ENCODE measurements around the gene PSMD9. TPM values are rescaled to one million over a fixed set of nuclear protein-coding genes. Genes with fewer than 3 reads are reported as not detected.
"Not testable (repeated sequence)": the region's sequence is repeated elsewhere in the genome, so short reads cannot be mapped to it uniquely, and the experiment has no call there.

The PSMD9 gene
- total RNA-seq, 1 experiment from 2014 or later = 65.1 TPM

GRCh38 chr12:121873216-121873569, 15.4 kb upstream of the PSMD9 start:
- no peak for DNase-seq (ENCODE audit: low spot score)

DNA sequence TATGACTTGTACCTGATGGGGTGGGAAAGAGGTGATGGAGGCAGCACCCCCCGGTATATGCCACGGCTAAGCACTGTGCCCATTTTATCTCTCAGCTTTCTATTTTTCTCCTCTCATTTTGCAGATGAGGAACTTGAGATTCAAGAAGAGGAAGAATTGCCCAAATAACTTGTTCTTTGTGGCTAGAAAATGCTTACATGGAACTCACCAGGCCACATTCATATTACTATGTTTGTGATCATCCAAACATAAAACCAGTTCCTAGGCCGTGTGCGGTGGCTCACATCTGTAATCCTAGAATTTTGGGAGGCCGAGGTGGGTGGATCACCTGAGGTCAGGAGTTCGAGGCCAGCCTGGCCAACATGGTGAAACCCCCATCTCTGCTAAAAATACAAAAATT, 14.5 kb upstream of the PSMD9 start:
- no peak for DNase-seq (ENCODE audit: low spot score)

DNA sequence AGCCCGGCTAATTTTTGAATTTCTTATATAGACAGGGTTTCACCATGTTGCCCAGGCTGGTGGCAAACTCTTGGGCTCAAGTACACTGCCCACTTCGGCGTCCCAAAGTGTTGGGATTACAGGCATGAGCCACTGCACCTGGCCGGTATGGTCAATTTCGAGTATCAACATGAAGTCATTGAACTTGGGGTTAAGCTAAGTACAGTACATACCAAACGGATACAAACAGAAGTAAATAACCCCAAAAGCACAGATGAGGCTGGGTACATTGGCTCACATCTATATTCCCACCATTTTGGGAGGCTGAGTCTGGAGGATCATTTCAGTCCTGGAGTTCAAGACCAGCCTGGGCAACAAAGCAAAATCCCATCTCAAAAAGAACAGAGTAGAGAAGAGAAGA, 13.0 kb upstream of the PSMD9 start:
- no peak for DNase-seq (ENCODE audit: low spot score)

DNA sequence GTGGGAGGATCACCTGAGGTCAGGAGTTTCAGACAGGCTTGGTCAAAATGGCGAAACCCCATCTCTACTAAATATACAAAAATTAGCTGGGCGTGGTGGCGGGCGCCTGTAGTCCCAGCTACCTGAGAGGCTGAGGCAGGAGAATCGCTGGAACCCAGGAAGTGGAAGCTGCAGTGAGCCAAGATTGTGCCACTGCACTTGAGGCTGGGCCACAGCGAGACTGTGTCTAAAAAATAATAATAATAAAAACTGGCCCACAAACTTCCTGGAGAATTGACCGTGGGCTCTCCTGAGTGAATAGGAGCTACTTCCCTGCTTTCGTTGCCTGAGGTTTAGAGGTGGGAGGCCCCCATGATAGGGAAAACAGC, 12.5 kb upstream of the PSMD9 start:
- not testable (repeated sequence) for DNase-seq (ENCODE audit: low spot score)

DNA sequence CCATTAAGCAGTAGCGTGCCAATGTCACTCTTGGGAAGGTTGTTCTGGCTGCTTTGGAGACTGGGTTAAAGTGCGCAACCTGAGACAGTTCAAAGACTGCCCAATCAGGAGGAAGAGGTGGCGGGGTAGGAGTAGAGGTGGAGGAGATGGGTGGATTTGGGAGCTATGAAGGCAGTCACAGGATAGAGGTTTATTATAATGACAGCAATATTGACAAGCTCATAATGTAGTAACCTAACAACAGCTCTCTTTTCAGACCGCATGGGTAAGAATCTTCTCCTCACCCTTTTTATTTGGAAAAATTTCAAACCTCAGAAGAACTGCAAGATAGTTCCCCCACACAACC, 5.3 kb upstream of the PSMD9 start:
- DNase-seq (ENCODE audit: low spot score) = no peak

DNA sequence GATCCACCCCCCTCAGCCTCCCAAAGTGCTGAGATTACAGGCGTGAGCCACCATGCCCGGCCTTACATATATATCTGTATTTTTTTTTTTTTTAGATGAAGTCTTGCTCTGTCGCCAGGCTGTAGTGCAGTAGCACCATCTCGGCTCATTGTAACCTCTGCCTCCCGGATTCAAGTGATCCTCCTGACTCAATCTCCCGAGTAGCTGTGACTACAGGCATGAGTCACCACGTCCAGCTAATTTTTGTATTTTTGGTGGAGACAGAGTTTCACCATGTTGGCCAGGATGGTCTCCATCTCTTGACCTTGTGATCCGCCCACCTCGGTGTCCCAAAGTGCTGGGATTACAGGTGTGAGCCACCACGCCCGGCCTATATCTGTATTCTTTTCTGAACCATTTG, 3.5 kb upstream of the PSMD9 start:
- not testable (repeated sequence) for DNase-seq (ENCODE audit: low spot score)

DNA sequence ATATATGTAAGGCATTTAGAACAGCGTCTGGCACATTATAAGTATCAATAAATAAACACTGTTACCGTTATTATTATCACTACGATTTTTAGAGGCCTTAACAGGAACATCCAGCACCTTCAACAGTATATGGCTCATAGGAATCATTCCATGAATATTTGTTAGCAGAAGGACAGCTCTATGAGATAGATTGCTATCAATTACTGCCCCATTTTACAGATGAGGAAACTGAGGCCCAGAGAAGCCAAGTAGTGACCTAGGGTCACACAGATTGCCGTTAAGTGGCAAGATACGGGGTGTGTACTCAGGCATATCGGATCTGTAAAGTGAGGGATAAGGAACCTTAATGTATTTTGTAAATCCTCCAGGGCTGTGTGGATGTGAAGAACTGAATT, 510 bp upstream of the PSMD9 start:
- DNase-seq (ENCODE audit: low spot score) = no peak

- no peak for DNase-seq (ENCODE audit: low spot score)
Measured at GRCh38 chr12:121889274-121889624, 659 bp downstream of the PSMD9 start.

- not testable (repeated sequence) for DNase-seq (ENCODE audit: low spot score)
Measured at GRCh38 chr12:121889661-121890060, 1.1 kb downstream of the PSMD9 start.

DNA sequence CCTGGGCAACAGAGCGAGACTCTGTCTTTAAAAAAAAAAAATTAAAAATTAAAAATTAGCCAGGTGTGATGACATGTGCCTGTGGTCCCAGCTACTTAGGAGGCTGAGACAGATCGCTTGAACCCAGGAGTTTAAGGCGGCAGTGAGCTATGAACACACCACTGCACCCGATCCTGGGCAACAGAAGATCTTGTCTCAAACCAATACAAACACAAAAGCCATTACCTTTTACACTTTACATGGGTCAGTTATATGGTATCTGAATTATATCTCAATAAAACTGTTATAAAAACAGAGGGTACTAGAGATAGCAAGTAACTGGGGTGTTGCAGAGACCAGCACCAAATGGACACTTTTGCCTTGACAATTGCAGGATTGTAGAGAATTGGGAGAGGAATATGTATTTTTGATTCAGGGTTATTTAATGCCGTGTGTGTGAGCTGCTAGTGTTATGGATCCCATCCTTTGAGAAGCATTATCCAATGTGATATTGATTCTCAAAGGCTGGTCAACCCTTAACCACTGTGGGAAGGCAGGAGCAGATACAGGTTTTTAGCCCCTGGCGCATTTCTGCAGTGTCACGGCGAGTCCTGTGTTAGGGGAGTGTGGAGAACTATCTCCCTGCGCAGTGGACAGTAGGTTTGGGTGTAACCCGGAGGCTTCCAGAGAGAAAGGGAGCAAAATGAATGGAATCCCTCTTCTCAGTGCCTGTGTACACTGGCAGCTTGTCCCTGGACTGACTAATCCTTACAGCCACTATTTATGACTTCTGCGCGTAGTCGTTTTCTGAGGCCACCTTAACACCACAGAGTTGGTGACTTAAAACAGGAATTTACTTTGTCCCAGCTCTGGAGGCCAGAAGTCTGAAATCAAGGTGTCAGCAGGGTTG, 4.3 kb downstream of the PSMD9 start:
- no peak for DNase-seq (ENCODE audit: low spot score)

GRCh38 chr12:121893961-121894460, 5.4 kb downstream of the PSMD9 start:
- DNase-seq (ENCODE audit: low spot score) = peak; percentile 48

- DNase-seq (ENCODE audit: low spot score) = no peak
Measured at GRCh38 chr12:121894633-121895032, 6.0 kb downstream of the PSMD9 start.

GRCh38 chr12:121898287-121898686, 9.7 kb downstream of the PSMD9 start:
- DNase-seq (ENCODE audit: low spot score) = no peak

DNA sequence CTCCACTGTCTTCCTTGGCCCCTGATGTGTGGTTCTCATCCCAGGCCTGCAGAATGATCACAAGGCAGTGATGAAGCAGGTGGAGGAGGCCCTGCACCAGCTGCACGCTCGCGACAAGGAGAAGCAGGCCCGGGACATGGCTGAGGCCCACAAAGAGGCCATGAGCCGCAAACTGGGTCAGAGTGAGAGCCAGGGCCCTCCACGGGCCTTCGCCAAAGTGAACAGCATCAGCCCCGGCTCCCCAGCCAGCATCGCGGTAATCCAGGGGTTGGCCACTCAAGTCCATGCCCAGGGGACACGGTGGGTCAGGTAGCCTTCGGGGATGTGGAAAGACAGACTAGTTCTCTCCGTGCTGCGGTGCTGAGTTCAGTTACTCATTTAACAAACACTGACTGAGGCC, 11.0 kb downstream of the PSMD9 start:
- no peak for DNase-seq (ENCODE audit: low spot score)

GRCh38 chr12:121903202-121903601, 14.6 kb downstream of the PSMD9 start:
- no peak for DNase-seq (ENCODE audit: low spot score)

- DNase-seq (ENCODE audit: low spot score) = no peak
Measured at GRCh38 chr12:121905746-121906145, 17.2 kb downstream of the PSMD9 start.

- DNase-seq (ENCODE audit: low spot score) = no peak
Measured at GRCh38 chr12:121908702-121909101, 20.1 kb downstream of the PSMD9 start.

- DNase-seq (ENCODE audit: low spot score) = no peak
Measured at GRCh38 chr12:121911824-121912585, 23.4 kb downstream of the PSMD9 start.

DNA sequence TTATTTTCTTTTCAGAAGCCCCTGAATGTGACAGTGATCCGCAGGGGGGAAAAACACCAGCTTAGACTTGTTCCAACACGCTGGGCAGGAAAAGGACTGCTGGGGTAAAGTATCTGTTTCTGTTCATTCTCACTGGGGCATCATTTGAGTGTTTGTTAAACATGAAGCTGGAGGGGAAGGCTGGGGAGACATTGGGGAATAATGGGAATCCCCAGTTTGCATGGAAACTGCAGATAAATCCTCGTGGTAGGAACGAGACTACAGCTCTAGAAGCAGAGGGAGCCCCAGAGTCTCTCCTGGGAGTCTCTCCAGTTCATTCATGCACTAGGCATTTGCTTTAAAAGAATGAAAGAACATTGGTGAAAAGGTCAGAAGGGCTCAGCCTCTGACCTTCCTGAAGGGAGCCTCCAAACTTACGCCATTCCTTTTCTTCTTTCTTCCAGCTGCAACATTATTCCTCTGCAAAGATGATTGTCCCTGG, 27.3 kb downstream of the PSMD9 start:
- no peak for DNase-seq (ENCODE audit: low spot score)

GRCh38 chr12:121916719-121917118, 28.1 kb downstream of the PSMD9 start:
- no peak for DNase-seq (ENCODE audit: low spot score)

DNA sequence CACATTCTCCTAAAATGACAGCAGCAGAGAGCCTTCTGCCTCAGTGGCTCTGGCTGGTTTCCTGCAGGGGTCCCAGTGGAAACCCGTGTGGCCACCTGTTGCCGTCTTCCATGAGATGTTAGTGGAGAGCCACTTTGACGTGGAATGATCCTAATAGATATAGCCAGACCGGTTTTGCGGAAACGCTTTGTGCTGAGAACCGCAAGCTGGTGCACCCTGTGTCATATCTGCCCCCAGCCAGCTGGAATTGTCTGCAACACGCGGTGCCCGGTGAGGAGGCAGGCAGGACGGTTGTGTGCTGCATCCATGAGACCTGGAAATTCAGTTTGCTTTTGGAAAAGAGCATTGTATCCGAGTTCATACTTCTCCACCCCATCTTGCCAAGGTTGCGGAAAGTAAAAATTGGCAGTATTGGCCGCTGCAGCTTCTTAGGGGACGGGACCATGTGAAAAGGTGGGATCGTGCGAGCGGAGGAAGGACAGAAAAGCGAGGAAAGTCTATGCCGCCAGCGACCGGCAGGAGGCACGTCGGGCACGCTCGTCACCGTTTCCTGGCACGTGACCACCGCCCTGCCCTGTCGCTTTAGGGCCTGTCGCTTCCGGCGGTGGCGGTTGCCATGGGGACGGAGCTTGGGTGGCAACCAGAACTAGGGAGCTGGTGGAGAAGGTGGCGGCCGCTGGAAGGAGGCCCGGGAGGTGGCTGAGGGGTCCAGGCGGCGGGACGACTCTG, 29.5 kb downstream of the PSMD9 start, which contains the start of gene CFAP251:
TSS of gene CFAP251 (plus strand) at position 643 of the 729 bp plus-strand sequence. CDS start 2,714 bp downstream, outside the sequence.
- DNase-seq (ENCODE audit: low spot score) = peak; percentile 59

- no peak for DNase-seq (ENCODE audit: low spot score)
Measured at GRCh38 chr12:121918679-121919038, 30.1 kb downstream of the PSMD9 start.
